ENCODE results near the gene RNF130.
"Not testable (repeated sequence)": the region's sequence is repeated elsewhere in the genome, so short reads cannot be mapped to it uniquely, and the experiment has no call there.

RNF130 gene

GRCh38 chr5:180053061-180053602, 18.4 kb downstream of the RNF130 start:
- DNase-seq, result no peak

GRCh38 chr5:180052211-180052818, 19.2 kb downstream of the RNF130 start:
- no peak for DNase-seq

GRCh38 chr5:180050121-180050940, 21.2 kb downstream of the RNF130 start:
- DNase-seq, result no peak

GRCh38 chr5:180049185-180049548, 22.4 kb downstream of the RNF130 start:
- no peak for DNase-seq

GRCh38 chr5:180047667-180048066, 23.9 kb downstream of the RNF130 start:
- no peak for DNase-seq

GRCh38 chr5:180046656-180047055, 24.9 kb downstream of the RNF130 start:
- DNase-seq, result no peak

- no peak for DNase-seq
Measured at GRCh38 chr5:180045889-180046499, 25.6 kb downstream of the RNF130 start.

GRCh38 chr5:180043377-180043776, 28.2 kb downstream of the RNF130 start:
- DNase-seq, result no peak

- DNase-seq, result no peak
Measured at GRCh38 chr5:180041301-180042274, 30.0 kb downstream of the RNF130 start.

GRCh38 chr5:180040287-180041214, 31.0 kb downstream of the RNF130 start:
- no peak for DNase-seq

GRCh38 chr5:180035206-180035931, 36.2 kb downstream of the RNF130 start:
- DNase-seq, result no peak

- no peak for DNase-seq
Measured at GRCh38 chr5:180034564-180034963, 37.0 kb downstream of the RNF130 start.

GRCh38 chr5:180027459-180028089, 44.0 kb downstream of the RNF130 start:
- DNase-seq, result no peak

- DNase-seq, result no peak
Measured at GRCh38 chr5:180026734-180027458, 44.7 kb downstream of the RNF130 start.

- DNase-seq, result no peak
Measured at GRCh38 chr5:180026320-180026719, 45.2 kb downstream of the RNF130 start.

- DNase-seq, result no peak
Measured at GRCh38 chr5:180021900-180022299, 49.7 kb downstream of the RNF130 start.

- no peak for DNase-seq
Measured at GRCh38 chr5:180020176-180020575, 51.4 kb downstream of the RNF130 start.

GRCh38 chr5:180018347-180019060, 53.1 kb downstream of the RNF130 start:
- DNase-seq, result no peak

- DNase-seq, result not testable (repeated sequence)
Measured at GRCh38 chr5:180015523-180015922, 56.0 kb downstream of the RNF130 start.

Measured in CD4-positive, alpha-beta T cell treated with Interleukin-12 subunit alpha and Interleukin-12 subunit beta, for 1 hour (primary cell).